HFFc6 (cell line): ENCODE results near the gene DAD1. TPM values are rescaled to one million over a fixed set of nuclear protein-coding genes. Genes with fewer than 3 reads are reported as not detected.

Experiments
- DNase-seq: peaks from one replicate; pipeline ENCODE4 v3.0.0-alpha.2; 2018
- H3K27ac Mint-ChIP-seq: 2 replicates; pipeline ENCODE4 v1.8.0; 2020; ENCODE audit warnings: mild to moderate bottlenecking, mixed read lengths
- H3K27me3 Mint-ChIP-seq: 2 replicates; pipeline ENCODE4 v1.8.0; 2021; ENCODE audit warnings: mild to moderate bottlenecking, moderate library complexity, mixed read lengths; ENCODE audit not compliant: insufficient read depth
- H3K36me3 Mint-ChIP-seq: 2 replicates; pipeline ENCODE4 v1.8.0; 2021; ENCODE audit warnings: low read depth, mixed read lengths
- H3K4me1 Mint-ChIP-seq: 2 replicates; pipeline ENCODE4 v1.8.0; 2020; ENCODE audit warnings: low read depth, mixed read lengths
- H3K4me3 Mint-ChIP-seq: 2 replicates; pipeline ENCODE4 v1.8.0; 2020; ENCODE audit warnings: mild to moderate bottlenecking, moderate library complexity, mixed read lengths
- H3K9me3 Mint-ChIP-seq: 2 replicates; pipeline ENCODE4 v1.8.0; 2020; ENCODE audit warnings: mild to moderate bottlenecking, mixed read lengths
- CTCF ChIP-seq: fragments of 200-600 bp; sonication (generic); IDR thresholded peaks from 2 replicates; pipeline ENCODE4 v1.5.0; 2021; ENCODE audit warnings: antibody characterized with exemption, mild to moderate bottlenecking
- total RNA-seq, 6 experiments: library from RNA; stranded (reverse); fragmentation: NEBNext Ultra II Directional; extraction: Animal tissue kit (Norgen Biotek cat#: 25700); gene quantifications; 2 replicates in 1 of 6; 3 replicates in 5 of 6; pipeline ENCODE4 v1.2.3, GENCODE V29; 2021

DAD1 gene
- total RNA-seq, 6 experiments from 2014 or later = 292 to 311 (median 302) TPM

- H3K9me3 Mint-ChIP-seq = no peaks in the 10 kb centered on the region
- H3K27ac Mint-ChIP-seq = no peak overlapping the region
- peaks cover 62% of the 10 kb centered on the region for H3K4me1 Mint-ChIP-seq
- H3K27me3 Mint-ChIP-seq = peaks cover 2% of the 10 kb centered on the region
- H3K4me3 Mint-ChIP-seq = no peak overlapping the region
- DNase-seq = no peak
- no peaks in the 10 kb centered on the region for H3K36me3 Mint-ChIP-seq
- TF ChIP-seq CTCF = no peak
Measured at GRCh38 chr14:22549324-22549962, 39.6 kb downstream of the DAD1 start.

- no peak for TF ChIP-seq CTCF
- Mint-ChIP-seq H3K36me3 (no peaks in the 10 kb centered on the region), H3K4me1 (peaks cover 67% of the 10 kb centered on the region), H3K27ac (no peak overlapping the region; the same call in 1 of the 2 replicates), H3K9me3 (no peaks in the 10 kb centered on the region), H3K27me3 (peaks cover 2% of the 10 kb centered on the region), H3K4me3 (no peak overlapping the region)
- no peak for DNase-seq
Measured at GRCh38 chr14:22547948-22548750, 40.9 kb downstream of the DAD1 start.

GRCh38 chr14:22547313-22547947 lies 41.6 kb downstream of the DAD1 start:
- Mint-ChIP-seq H3K36me3 (no peaks in the 10 kb centered on the region), H3K9me3 (no peaks in the 10 kb centered on the region), H3K27ac (no peak overlapping the region), H3K27me3 (peaks cover 2% of the 10 kb centered on the region), H3K4me1 (peaks cover 73% of the 10 kb centered on the region), H3K4me3 (no peak overlapping the region)
- no peak for TF ChIP-seq CTCF
- DNase-seq = no peak

- H3K9me3 Mint-ChIP-seq = no peaks in the 10 kb centered on the region
- no peaks in the 10 kb centered on the region for H3K36me3 Mint-ChIP-seq
- no peak for TF ChIP-seq CTCF
- DNase-seq = no peak
- H3K27me3 Mint-ChIP-seq = peaks cover 2% of the 10 kb centered on the region
- H3K4me1 Mint-ChIP-seq = peaks cover 79% of the 10 kb centered on the region
- no peak overlapping the region; the same call in 1 of the 2 replicates for H3K4me3 Mint-ChIP-seq
- H3K27ac Mint-ChIP-seq = peak overlapping the region; percentile 95
Measured at GRCh38 chr14:22546722-22547071, 42.3 kb downstream of the DAD1 start.

GRCh38 chr14:22545842-22546721 lies 42.9 kb downstream of the DAD1 start:
- H3K36me3 Mint-ChIP-seq = no peaks in the 10 kb centered on the region
- peak overlapping the region; percentile 95 for H3K27ac Mint-ChIP-seq
- H3K9me3 Mint-ChIP-seq = no peaks in the 10 kb centered on the region
- H3K4me3 Mint-ChIP-seq = peak overlapping the region; percentile 77
- no peak for TF ChIP-seq CTCF
- peak; percentile 86 for DNase-seq
- H3K27me3 Mint-ChIP-seq = no peaks in the 10 kb centered on the region; the same call in 1 of the 2 replicates
- H3K4me1 Mint-ChIP-seq = peaks cover 77% of the 10 kb centered on the region
